ENCODE data around the gene CACNB1.

Gene CACNB1

DNA sequence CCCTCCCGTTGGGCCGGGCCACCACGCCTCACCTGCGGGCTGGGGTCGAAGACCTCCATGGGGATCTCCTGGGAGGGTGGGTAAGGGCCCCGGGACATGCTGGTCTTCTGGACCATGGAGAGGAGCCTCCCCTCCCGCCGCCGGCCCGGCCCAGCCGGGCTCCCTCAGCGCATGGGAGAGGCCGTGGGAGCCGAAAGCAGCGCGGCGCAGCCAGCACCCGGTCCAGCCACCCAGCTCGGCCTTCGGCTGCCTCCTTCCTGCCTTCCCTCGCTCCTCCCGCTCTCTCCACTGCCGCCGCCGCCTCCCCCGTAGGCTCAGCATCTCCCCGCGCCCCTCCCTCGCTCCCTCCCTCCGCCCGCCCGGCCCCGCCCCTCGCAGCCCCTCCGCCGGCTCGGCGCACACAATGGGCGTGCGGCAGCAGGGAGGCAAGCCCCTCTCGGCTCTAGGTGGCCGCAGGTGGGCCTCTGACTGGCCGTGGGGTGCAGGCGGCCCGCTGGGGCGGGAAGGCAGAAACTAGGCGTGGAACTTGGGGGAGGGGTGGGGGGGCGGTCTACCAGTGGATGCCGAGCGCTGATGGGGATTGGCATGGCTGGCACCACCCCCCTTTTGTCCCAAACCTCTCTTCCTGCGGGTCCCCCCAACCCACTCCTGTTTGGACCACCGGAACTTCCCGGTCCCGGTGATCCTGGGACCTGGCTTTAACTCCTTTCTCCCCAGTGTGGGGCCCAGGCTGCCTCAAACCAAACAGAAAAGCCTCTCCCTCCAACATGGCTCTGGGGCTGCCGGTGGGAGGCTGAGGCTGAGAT is at the start of gene CACNB1:
CACNB1 (minus strand) TSS at position 290 of the 806 bp plus-strand sequence; CDS start at position 116, 174 bp downstream.
- TF ChIP-seq, protein P1, sequence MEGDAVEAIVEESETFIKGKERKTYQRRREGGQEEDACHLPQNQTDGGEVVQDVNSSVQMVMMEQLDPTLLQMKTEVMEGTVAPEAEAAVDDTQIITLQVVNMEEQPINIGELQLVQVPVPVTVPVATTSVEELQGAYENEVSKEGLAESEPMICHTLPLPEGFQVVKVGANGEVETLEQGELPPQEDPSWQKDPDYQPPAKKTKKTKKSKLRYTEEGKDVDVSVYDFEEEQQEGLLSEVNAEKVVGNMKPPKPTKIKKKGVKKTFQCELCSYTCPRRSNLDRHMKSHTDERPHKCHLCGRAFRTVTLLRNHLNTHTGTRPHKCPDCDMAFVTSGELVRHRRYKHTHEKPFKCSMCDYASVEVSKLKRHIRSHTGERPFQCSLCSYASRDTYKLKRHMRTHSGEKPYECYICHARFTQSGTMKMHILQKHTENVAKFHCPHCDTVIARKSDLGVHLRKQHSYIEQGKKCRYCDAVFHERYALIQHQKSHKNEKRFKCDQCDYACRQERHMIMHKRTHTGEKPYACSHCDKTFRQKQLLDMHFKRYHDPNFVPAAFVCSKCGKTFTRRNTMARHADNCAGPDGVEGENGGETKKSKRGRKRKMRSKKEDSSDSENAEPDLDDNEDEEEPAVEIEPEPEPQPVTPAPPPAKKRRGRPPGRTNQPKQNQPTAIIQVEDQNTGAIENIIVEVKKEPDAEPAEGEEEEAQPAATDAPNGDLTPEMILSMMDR (IDR thresholded peaks at IDR 0.05; ENCODE audit: low read depth, low read length, missing control alignments) = no peak
- DNase-seq (ENCODE audit: low read depth) = no peak
- H3K4me3 ChIP-seq (ENCODE audit: low read depth, low read length) = peak within 1 kb of the TSS; percentile 77

DNA sequence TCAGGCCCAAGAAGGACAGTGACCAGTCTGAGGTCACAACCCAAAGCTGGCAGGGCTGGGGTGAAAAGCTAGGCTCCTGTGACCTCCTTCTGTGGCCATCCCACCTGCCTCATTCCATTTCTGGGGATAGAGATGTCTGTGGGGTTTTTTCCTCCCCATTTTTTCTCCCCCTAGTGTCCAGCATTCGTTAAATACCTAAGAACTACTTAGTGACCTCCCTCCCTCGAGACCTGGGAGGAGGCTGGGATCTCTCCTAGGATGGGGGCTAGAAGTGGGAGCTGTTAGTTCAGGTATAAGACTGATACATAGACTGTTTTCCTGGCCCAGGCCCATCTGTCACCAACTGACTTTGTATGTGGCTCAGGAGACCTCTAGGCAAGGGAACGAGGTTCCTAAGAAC is 48.8 kb upstream of the CACNB1 start:
- TF ChIP-seq, protein P1 (IDR thresholded peaks at IDR 0.05; ENCODE audit: low read depth, low read length, missing control alignments) = no peak
- no peak overlapping the region for H3K4me3 ChIP-seq (ENCODE audit: low read depth, low read length)
- DNase-seq (ENCODE audit: low read depth) = no peak

DNA sequence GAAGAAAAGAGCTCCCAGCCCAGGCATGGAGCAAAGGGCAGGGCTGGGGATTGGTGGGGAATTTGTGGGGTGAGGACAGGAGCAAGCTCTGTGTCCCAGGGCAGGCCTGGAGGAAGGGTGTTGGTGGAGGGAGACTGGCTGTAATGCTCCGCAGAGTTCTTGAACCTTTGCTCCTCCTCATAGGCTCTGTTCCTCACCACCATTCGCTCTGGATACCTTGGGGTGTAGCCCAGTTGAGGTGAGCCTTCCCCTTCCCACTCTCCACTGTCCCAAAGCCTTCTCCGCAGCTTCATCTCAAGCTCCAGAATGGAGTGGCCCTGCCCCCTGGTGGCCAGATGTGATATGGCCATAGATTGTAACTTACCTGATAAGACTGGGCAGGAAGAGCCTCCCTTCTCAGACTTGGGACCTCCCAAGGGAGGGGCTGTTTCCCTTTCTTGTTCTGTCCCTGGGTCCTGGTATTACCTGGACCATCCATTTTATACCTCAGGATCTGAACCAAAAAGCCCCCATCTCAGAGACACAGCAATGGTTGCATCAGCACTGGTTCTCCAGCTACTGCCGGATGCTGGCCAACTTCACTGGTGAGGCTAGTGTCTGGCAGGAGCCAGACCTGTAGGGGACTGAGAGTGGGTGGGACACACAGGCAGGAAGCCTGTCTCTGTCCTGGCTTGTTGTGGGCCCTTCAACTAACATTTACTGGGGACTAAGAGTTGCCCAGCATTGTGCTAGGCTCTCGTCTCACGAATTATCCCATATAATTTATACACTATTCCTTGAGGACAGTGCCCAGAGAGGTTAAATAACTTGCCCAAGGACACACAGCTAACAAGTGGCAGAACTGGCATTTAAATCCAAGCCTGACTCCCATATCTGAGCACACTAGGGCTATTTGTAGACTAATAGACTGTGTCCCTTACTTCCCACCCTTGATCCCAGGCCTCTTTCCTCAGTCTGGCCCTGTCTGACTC is 47.4 kb upstream of the CACNB1 start:
- TF ChIP-seq, protein P1 (IDR thresholded peaks at IDR 0.05; ENCODE audit: low read depth, low read length, missing control alignments) = peak; percentile 94
- DNase-seq (ENCODE audit: low read depth) = peak; percentile 54
- no peak overlapping the region for H3K4me3 ChIP-seq (ENCODE audit: low read depth, low read length)

DNA sequence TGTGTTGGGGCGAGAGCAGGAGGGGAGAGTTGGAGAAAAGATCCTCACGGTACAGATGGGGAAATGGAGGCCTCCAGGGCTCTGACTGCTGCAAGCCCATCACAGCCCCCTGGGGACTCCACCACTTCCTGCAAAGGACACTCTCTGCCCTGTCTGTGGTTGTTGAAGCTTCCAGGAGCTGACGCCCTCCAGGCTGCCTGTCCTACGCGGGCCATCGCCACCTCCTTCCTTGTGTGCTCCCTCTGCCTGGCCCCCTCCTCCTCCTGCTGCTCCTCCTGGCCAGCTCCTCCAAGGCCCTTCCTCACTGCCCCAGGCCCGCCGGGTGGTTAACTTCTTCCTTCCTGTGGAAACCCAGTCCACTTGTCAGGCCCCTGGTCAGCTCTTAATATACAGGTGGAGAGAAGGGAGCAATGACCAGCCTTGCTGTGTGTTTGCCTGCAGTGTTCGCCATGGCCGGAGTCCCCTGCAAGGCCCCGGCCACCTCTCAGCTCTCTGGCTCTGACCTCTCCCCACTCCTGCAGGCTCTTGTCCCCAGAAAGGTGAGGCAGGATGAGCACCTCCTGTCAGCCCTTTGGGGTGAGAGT is 46.6 kb upstream of the CACNB1 start:
- H3K4me3 ChIP-seq (ENCODE audit: low read depth, low read length) = no peak overlapping the region

DNA sequence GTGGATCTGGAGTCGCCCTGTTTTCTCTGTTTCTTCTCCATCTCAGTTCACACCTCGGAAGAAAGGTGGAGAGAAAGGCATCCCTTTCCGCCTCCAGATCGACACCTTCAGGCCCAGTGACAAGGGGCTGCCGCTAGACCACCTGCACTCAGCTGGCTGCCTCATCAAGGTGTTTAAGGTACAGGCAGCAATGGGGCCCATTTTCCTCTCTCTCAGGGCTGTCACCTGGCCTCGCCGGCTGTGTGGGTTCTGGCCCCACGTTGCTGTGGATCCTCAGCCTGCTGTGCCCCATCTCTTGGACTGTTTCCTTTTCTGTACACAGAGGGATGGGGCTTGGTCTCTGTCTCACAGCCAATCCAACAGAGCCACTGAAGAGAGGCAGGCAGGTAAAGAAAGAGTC is 45.7 kb upstream of the CACNB1 start:
- no peak for DNase-seq (ENCODE audit: low read depth)
- H3K4me3 ChIP-seq (ENCODE audit: low read depth, low read length) = no peak overlapping the region
- TF ChIP-seq, protein P1 (IDR thresholded peaks at IDR 0.05; ENCODE audit: low read depth, low read length, missing control alignments) = no peak

More for the DNA sequence above, 46.6 kb upstream of the CACNB1 start:
- DNase-seq (ENCODE audit: low read depth) = no peak
- TF ChIP-seq, protein P1 (IDR thresholded peaks at IDR 0.05; ENCODE audit: low read depth, low read length, missing control alignments) = no peak

DNA sequence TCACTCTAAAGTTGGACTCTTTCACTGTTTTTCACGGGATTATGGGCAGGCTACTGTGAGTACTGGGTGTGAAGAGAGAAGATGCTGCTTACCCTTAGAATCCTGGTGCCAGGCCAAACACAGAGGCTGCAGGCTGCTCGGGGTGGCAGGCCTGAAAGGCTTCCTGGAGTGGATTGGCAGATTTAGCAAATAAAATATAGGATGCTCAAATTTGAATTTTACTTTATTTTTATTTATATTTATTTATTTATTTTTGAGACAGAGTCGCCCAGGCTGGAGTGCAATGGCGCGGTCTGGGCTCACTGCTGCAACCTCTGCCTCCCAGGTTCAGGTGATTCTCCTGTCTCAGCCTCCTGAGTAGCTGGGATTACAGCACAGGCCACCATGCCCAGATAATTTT is 43.2 kb upstream of the CACNB1 start:
- TF ChIP-seq, protein P1 (IDR thresholded peaks at IDR 0.05; ENCODE audit: low read depth, low read length, missing control alignments) = no peak
- no peak for DNase-seq (ENCODE audit: low read depth)
- no peak overlapping the region for H3K4me3 ChIP-seq (ENCODE audit: low read depth, low read length)

Measured in GM12864 (cell line).